HCT116 (cell line): ENCODE data around the gene SCN4B.

Experiments
- EZH2 ChIP-seq: fragments of 200-600 bp; sonication (generic); IDR thresholded peaks from 2 replicates; pipeline ENCODE4 v1.6.1; 2017; ENCODE audit warnings: antibody characterized with exemption, mixed run types
- YY1 ChIP-seq: IDR thresholded peaks from 2 replicates; pipeline ENCODE4 v1.6.1; 2011; ENCODE audit warnings: low read length, low read depth, moderate library complexity, mild to moderate bottlenecking; ENCODE audit not compliant: insufficient replicate concordance; ENCODE audit errors: extremely low read depth
- ZNF274 ChIP-seq: fragments of 200-500 bp; sonication (Bioruptor generic); IDR thresholded peaks from 2 replicates; pipeline ENCODE4 v1.6.1; 2014; ENCODE audit warnings: mild to moderate bottlenecking, low read depth, low read length, inconsistent platforms
- TF ChIP-seq, protein P1 (sequence below), 3 experiments: fragments of 200-600 bp in 1 of 3; sonication (generic) in 1 of 3; IDR thresholded peaks in 2 of 3; conservative IDR thresholded peaks in 1 of 3; 2 replicates each; pipeline ENCODE4 v1.5.1; 2012 to 2017; ENCODE audit warnings: low read depth in 2 of 3, low read length in 2 of 3, antibody characterized with exemption in 1 of 3, borderline replicate concordance in 1 of 3, control low read depth in 1 of 3, mild to moderate bottlenecking in 1 of 3, mixed read lengths in 1 of 3, mixed run types in 1 of 3, moderate library complexity in 1 of 3; ENCODE audit not compliant: insufficient read depth in 1 of 3

DNA sequence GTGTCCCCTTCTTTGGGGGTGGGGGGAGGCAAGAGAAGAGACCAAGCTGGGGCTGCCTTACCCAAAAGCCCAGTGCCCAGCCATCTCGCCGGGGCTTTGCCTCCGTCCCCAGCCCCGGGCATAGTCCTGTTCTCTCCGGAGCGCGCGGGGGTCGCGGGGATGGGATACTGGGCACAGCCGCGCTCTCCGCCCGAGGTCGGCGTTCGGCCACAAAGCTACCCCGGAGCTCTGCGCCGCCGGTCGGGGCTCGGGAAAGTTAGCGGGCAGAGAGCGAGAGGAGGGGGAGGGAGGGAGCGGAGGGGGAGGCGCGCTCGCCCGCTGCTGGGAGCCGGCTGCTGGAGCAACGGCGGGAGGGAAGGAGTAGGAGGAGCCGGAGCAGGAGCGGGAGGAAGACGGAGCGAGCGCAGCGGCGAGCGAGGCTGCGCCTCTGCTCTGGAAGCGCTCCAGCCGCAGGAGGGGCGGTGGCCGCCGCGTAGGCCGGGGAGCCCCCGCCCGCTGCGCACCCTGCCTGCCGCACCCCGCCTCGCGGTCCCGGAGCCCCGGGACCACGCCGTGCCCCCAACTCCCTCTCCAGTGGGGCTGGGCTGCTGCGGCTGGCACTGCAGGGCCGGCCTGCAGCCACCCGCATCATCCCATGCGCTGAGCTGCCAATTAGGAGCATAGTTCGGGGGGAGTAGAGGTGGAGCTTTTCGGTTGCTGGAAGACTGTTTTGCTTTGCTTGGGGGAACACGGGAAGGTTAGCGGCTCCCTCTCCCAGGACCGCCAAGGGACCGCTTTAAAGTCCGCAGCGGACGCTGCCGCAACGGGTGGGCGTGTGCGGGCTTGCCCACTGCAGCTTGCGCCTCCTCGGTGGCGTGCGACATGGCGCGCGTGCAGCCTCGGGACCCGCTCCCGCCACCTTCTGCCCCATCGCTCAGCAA is at the start of gene SCN4B:
- TF ChIP-seq EZH2 (no peak), ZNF274 (no peak), YY1 (no peak)
- TF ChIP-seq, protein P1, sequence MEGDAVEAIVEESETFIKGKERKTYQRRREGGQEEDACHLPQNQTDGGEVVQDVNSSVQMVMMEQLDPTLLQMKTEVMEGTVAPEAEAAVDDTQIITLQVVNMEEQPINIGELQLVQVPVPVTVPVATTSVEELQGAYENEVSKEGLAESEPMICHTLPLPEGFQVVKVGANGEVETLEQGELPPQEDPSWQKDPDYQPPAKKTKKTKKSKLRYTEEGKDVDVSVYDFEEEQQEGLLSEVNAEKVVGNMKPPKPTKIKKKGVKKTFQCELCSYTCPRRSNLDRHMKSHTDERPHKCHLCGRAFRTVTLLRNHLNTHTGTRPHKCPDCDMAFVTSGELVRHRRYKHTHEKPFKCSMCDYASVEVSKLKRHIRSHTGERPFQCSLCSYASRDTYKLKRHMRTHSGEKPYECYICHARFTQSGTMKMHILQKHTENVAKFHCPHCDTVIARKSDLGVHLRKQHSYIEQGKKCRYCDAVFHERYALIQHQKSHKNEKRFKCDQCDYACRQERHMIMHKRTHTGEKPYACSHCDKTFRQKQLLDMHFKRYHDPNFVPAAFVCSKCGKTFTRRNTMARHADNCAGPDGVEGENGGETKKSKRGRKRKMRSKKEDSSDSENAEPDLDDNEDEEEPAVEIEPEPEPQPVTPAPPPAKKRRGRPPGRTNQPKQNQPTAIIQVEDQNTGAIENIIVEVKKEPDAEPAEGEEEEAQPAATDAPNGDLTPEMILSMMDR (IDR thresholded peaks at IDR 0.05 in 2 of 3, conservative IDR thresholded peaks at IDR 0.05 in 1 of 3; ENCODE audit: borderline replicate concordance in 1 of 3, insufficient read depth in 1 of 3, low read depth in 2 of 3, low read length in 2 of 3), result no peak
